Muscle of leg (tissue), 11 donors: Measurements from ENCODE around the gene CEP350. TPM values are rescaled to one million over a fixed set of nuclear protein-coding genes. Genes with fewer than 3 reads are reported as not detected.

ENCODE experiments used
- DNase-seq: peaks from one replicate; pipeline ENCODE4 v3.0.0; 2013
- H3K27ac ChIP-seq: one replicate; pipeline ENCODE4 v1.5.1; 2013; ENCODE audit warnings: mild to moderate bottlenecking, low read length, control low read depth
- H3K27me3 ChIP-seq: one replicate; pipeline ENCODE4 v1.6.1; 2013; ENCODE audit warnings: low read length; ENCODE audit not compliant: control insufficient read depth, insufficient read depth
- H3K36me3 ChIP-seq: one replicate; pipeline ENCODE4 v1.6.1; 2013; ENCODE audit warnings: low read length; ENCODE audit not compliant: control insufficient read depth, insufficient read depth
- H3K4me1 ChIP-seq: one replicate; pipeline ENCODE4 v1.6.1; 2013; ENCODE audit warnings: low read length; ENCODE audit not compliant: control insufficient read depth, insufficient read depth
- H3K4me3 ChIP-seq: one replicate; pipeline ENCODE4 v1.5.1; 2013; ENCODE audit warnings: low read length, control low read depth
- H3K9me3 ChIP-seq: replicated peaks from 2 replicates; pipeline ENCODE4 v1.6.1; 2013; ENCODE audit warnings: low read depth, low read length; ENCODE audit not compliant: control insufficient read depth
- WGBS: methylation state at CpG from one replicate; pipeline ENCODE4 v1.1.5; 2013; ENCODE audit warnings: missing lambda C conversion rate; ENCODE audit not compliant: insufficient coverage; 5-methylcytosine and 5-hydroxymethylcytosine counted together
- polyA plus RNA-seq, 8 donors: library from polyadenylated mRNA; unstranded; fragments of 120-200 nt; gene quantifications; one replicate each; pipeline versions ENCODE4 v1.2.1 to v1.2.3, GENCODE V29; 2013; ENCODE audit warnings: inconsistent platforms in 1 of 8, low replicate concordance in 1 of 8; ENCODE audit not compliant: insufficient read length in 8 of 8, insufficient read depth in 1 of 8
- total RNA-seq: library from RNA; stranded (reverse); fragments of 120-200 nt; gene quantifications from one replicate; pipeline ENCODE4 v1.2.4, GENCODE V29; 2013

CEP350 gene
- total and polyA plus RNA-seq, 9 donors: 15.8 to 59.3 (median 28.4) TPM

GRCh38 chr1:180061019-180061418 is 106.4 kb downstream of the CEP350 start:
- H3K27me3 ChIP-seq: no peaks in the 10 kb centered on the region
- peaks cover 32% of the 10 kb centered on the region for H3K36me3 ChIP-seq
- no peaks in the 10 kb centered on the region for H3K9me3 ChIP-seq
- H3K27ac ChIP-seq: no peak overlapping the region
- no peak overlapping the region for H3K4me3 ChIP-seq
- WGBS: no CpG with 5 or more reads among the region's 1 CpG
- no peaks in the 10 kb centered on the region for H3K4me1 ChIP-seq
- DNase-seq: no peak

- no peak for DNase-seq
- H3K27ac ChIP-seq: no peak overlapping the region
- WGBS: 100% methylated on average over 2 of the region's 3 CpGs
- no peaks in the 10 kb centered on the region for H3K9me3 ChIP-seq
- peaks cover 27% of the 10 kb centered on the region for H3K36me3 ChIP-seq
- no peaks in the 10 kb centered on the region for H3K4me1 ChIP-seq
- H3K4me3 ChIP-seq: no peak overlapping the region
- H3K27me3 ChIP-seq: no peaks in the 10 kb centered on the region
Observed at GRCh38 chr1:180062452-180062971, 107.9 kb downstream of the CEP350 start.

- Histone ChIP-seq H3K36me3 (peaks cover 28% of the 10 kb centered on the region), H3K9me3 (no peaks in the 10 kb centered on the region), H3K27ac (no peak overlapping the region), H3K4me1 (no peaks in the 10 kb centered on the region), H3K4me3 (no peak overlapping the region), H3K27me3 (no peaks in the 10 kb centered on the region)
- no peak for DNase-seq
- WGBS: 83% methylated on average over 2 of the region's 4 CpGs
Observed at GRCh38 chr1:180065408-180065807, 110.8 kb downstream of the CEP350 start.

- Histone ChIP-seq H3K36me3 (peaks cover 29% of the 10 kb centered on the region), H3K4me3 (no peak overlapping the region), H3K9me3 (no peaks in the 10 kb centered on the region), H3K27me3 (no peaks in the 10 kb centered on the region), H3K27ac (no peak overlapping the region), H3K4me1 (no peaks in the 10 kb centered on the region)
- no CpG with 5 or more reads among the region's 3 CpGs for WGBS
- DNase-seq: no peak
Observed at GRCh38 chr1:180066150-180066549, 111.5 kb downstream of the CEP350 start.

GRCh38 chr1:180070286-180070685 is 115.7 kb downstream of the CEP350 start:
- no peak overlapping the region for H3K4me3 ChIP-seq
- H3K27ac ChIP-seq: no peak overlapping the region
- no peaks in the 10 kb centered on the region for H3K9me3 ChIP-seq
- DNase-seq: no peak
- 69% methylated on average over 5 of the region's 6 CpGs for WGBS
- H3K27me3 ChIP-seq: no peaks in the 10 kb centered on the region
- no peaks in the 10 kb centered on the region for H3K4me1 ChIP-seq
- H3K36me3 ChIP-seq: peaks cover 21% of the 10 kb centered on the region

- Histone ChIP-seq H3K4me1 (no peaks in the 10 kb centered on the region), H3K36me3 (peaks cover 23% of the 10 kb centered on the region), H3K27me3 (no peaks in the 10 kb centered on the region), H3K27ac (no peak overlapping the region), H3K4me3 (no peak overlapping the region), H3K9me3 (no peaks in the 10 kb centered on the region)
- DNase-seq: no peak
- WGBS: no CpG with 5 or more reads among the region's 5 CpGs
Observed at GRCh38 chr1:180071759-180072158, 117.1 kb downstream of the CEP350 start.

- Histone ChIP-seq H3K27me3 (no peaks in the 10 kb centered on the region), H3K4me1 (no peaks in the 10 kb centered on the region), H3K27ac (no peak overlapping the region), H3K36me3 (peaks cover 26% of the 10 kb centered on the region), H3K4me3 (no peak overlapping the region), H3K9me3 (no peaks in the 10 kb centered on the region)
- WGBS: no CpG with 5 or more reads among the region's 1 CpG
- DNase-seq: no peak
Observed at GRCh38 chr1:180080439-180080838, 125.8 kb downstream of the CEP350 start.

GRCh38 chr1:180081474-180081873 is 126.9 kb downstream of the CEP350 start:
- Histone ChIP-seq H3K4me3 (no peak overlapping the region), H3K9me3 (no peaks in the 10 kb centered on the region), H3K4me1 (no peaks in the 10 kb centered on the region), H3K27me3 (no peaks in the 10 kb centered on the region), H3K36me3 (peaks cover 23% of the 10 kb centered on the region), H3K27ac (no peak overlapping the region)
- no CpG with 5 or more reads among the region's 2 CpGs for WGBS
- DNase-seq: no peak

GRCh38 chr1:180083164-180083563 is 128.6 kb downstream of the CEP350 start:
- Histone ChIP-seq H3K27me3 (no peaks in the 10 kb centered on the region), H3K27ac (no peak overlapping the region), H3K4me1 (no peaks in the 10 kb centered on the region), H3K4me3 (no peak overlapping the region), H3K9me3 (no peaks in the 10 kb centered on the region), H3K36me3 (peaks cover 15% of the 10 kb centered on the region)
- no peak for DNase-seq
- WGBS: no CpG with 5 or more reads among the region's 1 CpG

GRCh38 chr1:180084867-180085266 is 130.3 kb downstream of the CEP350 start:
- DNase-seq: no peak
- Histone ChIP-seq H3K27me3 (no peaks in the 10 kb centered on the region), H3K27ac (no peak overlapping the region), H3K9me3 (no peaks in the 10 kb centered on the region), H3K4me3 (no peak overlapping the region), H3K36me3 (peaks cover 13% of the 10 kb centered on the region), H3K4me1 (no peaks in the 10 kb centered on the region)
- WGBS: 83% methylated on average over 1 of the region's 1 CpG

GRCh38 chr1:180085331-180085730 is 130.7 kb downstream of the CEP350 start:
- 96% methylated on average over 2 of the region's 2 CpGs for WGBS
- no peaks in the 10 kb centered on the region for H3K9me3 ChIP-seq
- no peaks in the 10 kb centered on the region for H3K27me3 ChIP-seq
- no peak overlapping the region for H3K4me3 ChIP-seq
- H3K36me3 ChIP-seq: peaks cover 15% of the 10 kb centered on the region
- no peak for DNase-seq
- no peak overlapping the region for H3K27ac ChIP-seq
- no peaks in the 10 kb centered on the region for H3K4me1 ChIP-seq
